ENCODE results near the gene SDF2L1. TPM values are rescaled to one million over a fixed set of nuclear protein-coding genes. Genes with fewer than 3 reads are reported as not detected.
A peak's percentile ranks its signal among the peaks of the same experiment; 100 is the strongest.

Gene SDF2L1
- total RNA-seq, 3 donors from 2014 or later, result 23.1 to 50.1 (median 26.6) TPM

GRCh38 chr22:21665047-21665851 lies 23.1 kb downstream of the SDF2L1 start:
- Histone ChIP-seq H3K9me3 (no peaks in the 10 kb centered on the region), H3K27me3 (no peaks in the 10 kb centered on the region), H3K4me1 (no peaks in the 10 kb centered on the region), H3K4me3 (peak overlapping the region; percentile 69 to 84 (median 84)), H3K36me3 (no peaks in the 10 kb centered on the region), H3K27ac (peak overlapping the region; percentile 90 to 92)
- intact Hi-C loops (cut with DNase I; ENCODE audit: low total_unique reads), result no loop called here
- DNase-seq (ENCODE audit: low spot score in 2 of 2), result no peak
- TF ChIP-seq POLR2A (IDR thresholded peaks at IDR 0.05) (no peak), POLR2AphosphoS5 (IDR thresholded peaks at IDR 0.05) (no peak), CTCF (IDR thresholded peaks at IDR 0.05) (no peak)

- intact Hi-C loops (cut with DNase I; ENCODE audit: low total_unique reads), result no loop called here
- no peaks in the 10 kb centered on the region for H3K36me3 ChIP-seq
- TF ChIP-seq POLR2A (IDR thresholded peaks at IDR 0.05) (no peak), CTCF (IDR thresholded peaks at IDR 0.05) (no peak), POLR2AphosphoS5 (IDR thresholded peaks at IDR 0.05) (no peak)
Measured at GRCh38 chr22:21666786-21667185, 24.7 kb downstream of the SDF2L1 start.

GRCh38 chr22:21669026-21669425 lies 26.9 kb downstream of the SDF2L1 start:
- Histone ChIP-seq H3K27ac (no peak overlapping the region), H3K4me1 (no peaks in the 10 kb centered on the region), H3K36me3 (no peaks in the 10 kb centered on the region), H3K27me3 (no peaks in the 10 kb centered on the region), H3K4me3 (no peak overlapping the region), H3K9me3 (no peaks in the 10 kb centered on the region)
- no peak for DNase-seq (ENCODE audit: low spot score in 2 of 2)
- intact Hi-C loops (cut with DNase I; ENCODE audit: low total_unique reads), result no loop called here
- TF ChIP-seq POLR2A (IDR thresholded peaks at IDR 0.05) (no peak), POLR2AphosphoS5 (IDR thresholded peaks at IDR 0.05) (no peak), CTCF (IDR thresholded peaks at IDR 0.05) (no peak)

More at GRCh38 chr22:21666786-21667185, 24.7 kb downstream of the SDF2L1 start:
- no peak for DNase-seq (ENCODE audit: low spot score in 2 of 2)
- Histone ChIP-seq H3K9me3 (no peaks in the 10 kb centered on the region), H3K27ac (peak overlapping the region in 1 of 2 donors; percentile 90), H3K4me1 (no peaks in the 10 kb centered on the region), H3K4me3 (peak overlapping the region; percentile 69 to 84 (median 84)), H3K27me3 (no peaks in the 10 kb centered on the region)

GRCh38 chr22:21672107-21672629 lies 30.1 kb downstream of the SDF2L1 start:
- no peak for DNase-seq (ENCODE audit: low spot score in 2 of 2)
- intact Hi-C loops (cut with DNase I; ENCODE audit: low total_unique reads), result no loop called here
- no peak for TF ChIP-seq CTCF (IDR thresholded peaks at IDR 0.05)
- TF ChIP-seq POLR2AphosphoS5 (IDR thresholded peaks at IDR 0.05), result no peak
- TF ChIP-seq POLR2A (IDR thresholded peaks at IDR 0.05), result no peak
- no peak overlapping the region for H3K4me3 ChIP-seq
- no peaks in the 10 kb centered on the region for H3K27me3 ChIP-seq
- no peaks in the 10 kb centered on the region for H3K36me3 ChIP-seq
- no peaks in the 10 kb centered on the region for H3K4me1 ChIP-seq
- no peaks in the 10 kb centered on the region for H3K9me3 ChIP-seq
- no peak overlapping the region for H3K27ac ChIP-seq
